Neural progenitor cell (in vitro differentiated cells): ENCODE data around the gene PRAF2.

Experiments
- EZH2 ChIP-seq: fragments of 200-600 bp; sonication (generic); IDR thresholded peaks from 2 replicates; pipeline ENCODE4 v1.6.1; 2017; ENCODE audit warnings: antibody characterized with exemption, mild to moderate bottlenecking, moderate library complexity
- EZH2phosphoT487 ChIP-seq: fragments of 200-600 bp; sonication (generic); IDR thresholded peaks from 2 replicates; pipeline ENCODE4 v1.6.1; 2017; ENCODE audit warnings: antibody characterized with exemption
- TF ChIP-seq, protein P1 (sequence below): fragments of 200-600 bp; sonication (generic); IDR thresholded peaks from 2 replicates; pipeline ENCODE4 v1.5.1; 2017; ENCODE audit warnings: antibody characterized with exemption, mild to moderate bottlenecking

DNA sequence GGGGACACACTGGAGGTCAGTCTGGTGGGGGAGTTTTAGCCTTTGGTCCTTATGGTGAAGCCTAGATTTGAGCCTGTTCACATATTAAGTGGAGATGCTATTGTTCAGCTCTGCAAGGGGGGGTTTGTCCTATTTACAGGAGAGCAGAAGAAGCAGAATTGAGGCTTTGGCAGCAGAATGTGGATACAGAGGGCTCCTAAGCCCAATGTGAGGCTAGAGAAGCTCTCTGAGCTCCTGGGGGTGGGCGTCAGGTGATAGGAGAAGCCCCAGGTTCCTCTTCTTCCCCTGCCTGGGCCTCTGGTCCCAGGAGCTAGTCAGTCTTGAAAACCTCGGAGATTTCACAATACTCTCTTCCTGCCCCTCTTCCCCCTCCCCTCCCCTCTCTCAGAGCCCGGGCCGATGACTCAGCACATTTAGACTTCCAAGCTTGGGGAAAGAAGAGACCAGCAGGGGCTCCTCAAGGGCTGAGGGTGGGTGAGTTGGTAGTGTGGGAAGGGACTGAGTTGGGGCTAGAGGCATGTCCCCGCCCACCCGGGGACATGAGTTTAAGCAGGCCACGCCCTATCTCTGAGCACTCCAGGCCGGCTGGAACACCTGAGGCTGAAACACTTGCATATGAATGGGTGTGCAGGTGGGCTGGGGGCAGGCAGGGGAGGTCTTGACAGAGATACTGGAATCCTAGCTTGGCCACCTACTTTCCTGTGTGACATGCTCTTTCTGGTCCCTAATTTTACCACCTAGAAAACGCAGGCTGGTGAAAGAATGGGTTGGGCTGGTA lies 34.0 kb downstream of the PRAF2 start:
- TF ChIP-seq, protein P1, sequence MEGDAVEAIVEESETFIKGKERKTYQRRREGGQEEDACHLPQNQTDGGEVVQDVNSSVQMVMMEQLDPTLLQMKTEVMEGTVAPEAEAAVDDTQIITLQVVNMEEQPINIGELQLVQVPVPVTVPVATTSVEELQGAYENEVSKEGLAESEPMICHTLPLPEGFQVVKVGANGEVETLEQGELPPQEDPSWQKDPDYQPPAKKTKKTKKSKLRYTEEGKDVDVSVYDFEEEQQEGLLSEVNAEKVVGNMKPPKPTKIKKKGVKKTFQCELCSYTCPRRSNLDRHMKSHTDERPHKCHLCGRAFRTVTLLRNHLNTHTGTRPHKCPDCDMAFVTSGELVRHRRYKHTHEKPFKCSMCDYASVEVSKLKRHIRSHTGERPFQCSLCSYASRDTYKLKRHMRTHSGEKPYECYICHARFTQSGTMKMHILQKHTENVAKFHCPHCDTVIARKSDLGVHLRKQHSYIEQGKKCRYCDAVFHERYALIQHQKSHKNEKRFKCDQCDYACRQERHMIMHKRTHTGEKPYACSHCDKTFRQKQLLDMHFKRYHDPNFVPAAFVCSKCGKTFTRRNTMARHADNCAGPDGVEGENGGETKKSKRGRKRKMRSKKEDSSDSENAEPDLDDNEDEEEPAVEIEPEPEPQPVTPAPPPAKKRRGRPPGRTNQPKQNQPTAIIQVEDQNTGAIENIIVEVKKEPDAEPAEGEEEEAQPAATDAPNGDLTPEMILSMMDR, result no peak
- no peak for TF ChIP-seq EZH2phosphoT487
- TF ChIP-seq EZH2, result no peak
